ENCODE results near the gene COL15A1. TPM values are rescaled to one million over a fixed set of nuclear protein-coding genes. Genes with fewer than 3 reads are reported as not detected.

The COL15A1 gene
- total RNA-seq, 1 donor from 2014 or later = 0.07 TPM

- H3K4me1 Mint-ChIP-seq = peaks cover 5% of the 10 kb centered on the region
- H3K4me3 Mint-ChIP-seq = no peak overlapping the region
- ATAC-seq (ENCODE audit: low read depth) = no peak
- no peak for TF ChIP-seq CTCF (IDR thresholded peaks at IDR 0.05)
- ChIA-PET CTCF (interaction anchor here (0.6 kb wide), 1 partner anchor 17 kb away, joined by 3 read pairs; no protein-coding TSS in a partner anchor), POLR2A (no interaction called here)
- DNase-seq = no peak
- H3K27ac Mint-ChIP-seq = no peak overlapping the region
- H3K27me3 Mint-ChIP-seq = peaks cover 2% of the 10 kb centered on the region
- H3K36me3 Mint-ChIP-seq (ENCODE audit: low read depth) = no peaks in the 10 kb centered on the region
- no peaks in the 10 kb centered on the region for H3K9me3 Mint-ChIP-seq
- intact Hi-C loops (cut with micrococcal nuclease) = loop anchor here (10.0 kb wide), 1 partner anchor 1044 kb away; no protein-coding TSS in a partner anchor
Observed at GRCh38 chr9:98970532-98971041, 26.9 kb downstream of the COL15A1 start.

GRCh38 chr9:98971168-98971914 is 27.6 kb downstream of the COL15A1 start:
- CTCF ChIA-PET = interaction anchor here (8.0 kb wide), 1 partner anchor 168 kb away, joined by 128 read pairs; no protein-coding TSS in a partner anchor

GRCh38 chr9:98971915-98972223 is 28.2 kb downstream of the COL15A1 start:
- H3K36me3 Mint-ChIP-seq (ENCODE audit: low read depth) = no peaks in the 10 kb centered on the region

More at GRCh38 chr9:98971168-98971914, 27.6 kb downstream of the COL15A1 start:
- Mint-ChIP-seq H3K27ac (no peak overlapping the region), H3K27me3 (peaks cover 2% of the 10 kb centered on the region), H3K36me3 (ENCODE audit: low read depth) (no peaks in the 10 kb centered on the region), H3K9me3 (no peaks in the 10 kb centered on the region), H3K4me3 (no peak overlapping the region), H3K4me1 (peaks cover 5% of the 10 kb centered on the region)
- ATAC-seq (ENCODE audit: low read depth) (no peak), DNase-seq (no peak)
- intact Hi-C loops (cut with micrococcal nuclease) = loop anchor here (10.0 kb wide), 1 partner anchor 1043 kb away; no protein-coding TSS in a partner anchor
- TF ChIP-seq CTCF (IDR thresholded peaks at IDR 0.05) = no peak
- POLR2A ChIA-PET = no interaction called here

GRCh38 chr9:98972716-98973115 is 29.0 kb downstream of the COL15A1 start:
- no peak for TF ChIP-seq CTCF (IDR thresholded peaks at IDR 0.05)
- ChIA-PET POLR2A (no interaction called here), CTCF (interaction anchor here (1.1 to 8.0 kb wide), 3 partner anchors 25 to 1623 kb away, joined by 5 to 128 read pairs (median 39); no protein-coding TSS in a partner anchor)
- no peak overlapping the region for H3K27ac Mint-ChIP-seq
- intact Hi-C loops (cut with micrococcal nuclease) = loop anchor here (10.0 kb wide), 1 partner anchor 1042 kb away; no protein-coding TSS in a partner anchor
- no peak overlapping the region for H3K4me3 Mint-ChIP-seq
- no peaks in the 10 kb centered on the region for H3K36me3 Mint-ChIP-seq (ENCODE audit: low read depth)
- ATAC-seq (ENCODE audit: low read depth) (no peak), DNase-seq (no peak)
- H3K9me3 Mint-ChIP-seq = no peaks in the 10 kb centered on the region
- H3K27me3 Mint-ChIP-seq = peaks cover 2% of the 10 kb centered on the region
- H3K4me1 Mint-ChIP-seq = peaks cover 5% of the 10 kb centered on the region

More at GRCh38 chr9:98971915-98972223, 28.2 kb downstream of the COL15A1 start:
- POLR2A ChIA-PET = no interaction called here
- CTCF ChIA-PET = interaction anchor here (8.0 kb wide), 1 partner anchor 167 kb away, joined by 128 read pairs; no protein-coding TSS in a partner anchor
- TF ChIP-seq CTCF (IDR thresholded peaks at IDR 0.05) = no peak
- no peak overlapping the region for H3K4me3 Mint-ChIP-seq
- H3K9me3 Mint-ChIP-seq = no peaks in the 10 kb centered on the region
- no peak overlapping the region for H3K27ac Mint-ChIP-seq
- peaks cover 2% of the 10 kb centered on the region for H3K27me3 Mint-ChIP-seq
- intact Hi-C loops (cut with micrococcal nuclease) = loop anchor here (10.0 kb wide), 1 partner anchor 1043 kb away; no protein-coding TSS in a partner anchor
- DNase-seq = no peak
- peaks cover 5% of the 10 kb centered on the region for H3K4me1 Mint-ChIP-seq
- no peak for ATAC-seq (ENCODE audit: low read depth)

- TF ChIP-seq CTCF (IDR thresholded peaks at IDR 0.05) = no peak
- H3K27me3 Mint-ChIP-seq = peaks cover 2% of the 10 kb centered on the region
- no peak overlapping the region for H3K27ac Mint-ChIP-seq
- ATAC-seq (ENCODE audit: low read depth) (no peak), DNase-seq (no peak)
- ChIA-PET CTCF (interaction anchor here (1.1 to 8.0 kb wide), 3 partner anchors 25 to 1623 kb away, joined by 5 to 128 read pairs (median 39); no protein-coding TSS in a partner anchor), POLR2A (no interaction called here)
- no peaks in the 10 kb centered on the region for H3K36me3 Mint-ChIP-seq (ENCODE audit: low read depth)
- no peaks in the 10 kb centered on the region for H3K9me3 Mint-ChIP-seq
- H3K4me3 Mint-ChIP-seq = no peak overlapping the region
- peaks cover 5% of the 10 kb centered on the region for H3K4me1 Mint-ChIP-seq
- intact Hi-C loops (cut with micrococcal nuclease) = loop anchor here (10.0 kb wide), 1 partner anchor 1042 kb away; no protein-coding TSS in a partner anchor
Observed at GRCh38 chr9:98973171-98973570, 29.5 kb downstream of the COL15A1 start.

Measured in activated B cell treated with CpG ODN at 0.5 μM for 24 hours (primary cell).